H1 (cell line): ENCODE data around the gene TCN2. TPM values are rescaled to one million over a fixed set of nuclear protein-coding genes. Genes with fewer than 3 reads are reported as not detected.
"Not testable (repeated sequence)": the region's sequence is repeated elsewhere in the genome, so short reads cannot be mapped to it uniquely, and the experiment has no call there.

ENCODE experiments used
- CTCF ChIA-PET: fragments of 300-600 bp; sonication (Branson Sonifier 250); formaldehyde crosslinking; loops from one replicate; lab custom pipeline; 2021; ENCODE audit not compliant: partially characterized antibody; lab: Charles Lee
- POLR2A ChIA-PET: fragments of 300-600 bp; sonication (Branson Sonifier 250); formaldehyde crosslinking; loops from one replicate; lab custom pipeline; 2021; ENCODE audit warnings: inconsistent platforms; ENCODE audit not compliant: partially characterized antibody; lab: Charles Lee
- DNase-seq, 2 experiments: peaks; one replicate each; pipeline versions ENCODE4 v3.0.0 to v3.0.0-alpha.2; 2010 to 2022; ENCODE audit warnings: low spot score in 2 of 2, low read depth in 1 of 2, mixed read lengths in 1 of 2
- FAIRE-seq: peaks from 2 replicates; lab custom pipeline; 2011; peaks lifted over from hg19 to GRCh38; lab: Jason Lieb, UNC
- H2AFZ ChIP-seq: 2 replicates; pipeline ENCODE4 v1.8.1; 2012; ENCODE audit warnings: low read length, inconsistent platforms
- H2AK5ac ChIP-seq: 2 replicates; pipeline ENCODE4 v1.6.1; 2013; ENCODE audit warnings: low read depth, low read length
- H2BK120ac ChIP-seq: replicated peaks from 2 replicates; pipeline ENCODE3; 2013; ENCODE audit warnings: low read depth, low read length, inconsistent platforms
- H2BK12ac ChIP-seq: 2 replicates; pipeline ENCODE4 v1.6.1; 2013; ENCODE audit warnings: low read depth, low read length
- H2BK15ac ChIP-seq: 2 replicates; pipeline ENCODE4 v1.6.1; 2013; ENCODE audit warnings: low read length
- H2BK20ac ChIP-seq: 2 replicates; pipeline ENCODE4 v1.6.1; 2013; ENCODE audit warnings: low read length
- H2BK5ac ChIP-seq: 2 replicates; pipeline ENCODE4 v1.6.1; 2013; ENCODE audit warnings: low read depth, low read length
- H3K14ac ChIP-seq: 2 replicates; pipeline ENCODE4 v1.6.1; 2013; ENCODE audit warnings: inconsistent platforms; ENCODE audit not compliant: insufficient read length
- H3K18ac ChIP-seq: 2 replicates; pipeline ENCODE4 v1.6.1; 2013; ENCODE audit warnings: low read length; ENCODE audit errors: extremely low read depth
- H3K23ac ChIP-seq: 2 replicates; pipeline ENCODE4 v1.6.1; 2013; ENCODE audit warnings: inconsistent platforms; ENCODE audit not compliant: insufficient read length
- H3K23me2 ChIP-seq: 2 replicates; pipeline ENCODE4 v1.6.1; 2013; ENCODE audit warnings: low read depth, low read length
- H3K27ac ChIP-seq: 2 replicates; pipeline ENCODE4 v1.6.1; 2011; ENCODE audit warnings: low read depth, low read length, inconsistent platforms
- H3K27me3 ChIP-seq, 4 experiments: replicated peaks in 1 of 4; 1 replicate in 1 of 4; 2 replicates in 3 of 4; pipeline versions ENCODE4 v1.6.1 to v1.8.1; 2011 to 2013; ENCODE audit warnings: low read length in 3 of 4, mild to moderate bottlenecking in 3 of 4, inconsistent platforms in 2 of 4, mixed read lengths in 2 of 4, moderate library complexity in 1 of 4; ENCODE audit not compliant: control insufficient read depth in 3 of 4, insufficient read depth in 3 of 4; ENCODE audit errors: extremely low read depth in 1 of 4
- H3K36me3 ChIP-seq, 4 experiments: 2 replicates each; pipeline versions ENCODE4 v1.6.1 to v1.8.1; 2011 to 2013; ENCODE audit warnings: mild to moderate bottlenecking in 4 of 4, low read length in 3 of 4, moderate library complexity in 2 of 4, control low read depth in 1 of 4, inconsistent platforms in 1 of 4; ENCODE audit not compliant: insufficient read depth in 4 of 4, control insufficient read depth in 2 of 4
- H3K4ac ChIP-seq: replicated peaks from 2 replicates; pipeline ENCODE3; 2013; ENCODE audit warnings: low read length, low read depth, mixed read lengths, inconsistent platforms; ENCODE audit not compliant: insufficient read length
- H3K4me1 ChIP-seq, 4 experiments: replicated peaks in 1 of 4; 1 replicate in 1 of 4; 2 replicates in 3 of 4; pipeline versions ENCODE4 v1.6.1 to v1.8.1; 2011 to 2013; ENCODE audit warnings: low read length in 3 of 4, inconsistent platforms in 2 of 4, mixed read lengths in 1 of 4; ENCODE audit not compliant: insufficient read depth in 4 of 4, control insufficient read depth in 3 of 4
- H3K4me2 ChIP-seq, 2 experiments: 2 replicates each; pipeline versions ENCODE4 v1.6.1 to v1.8.1; 2011 to 2013; ENCODE audit warnings: low read depth in 2 of 2, low read length in 2 of 2, control low read depth in 1 of 2, inconsistent platforms in 1 of 2, mild to moderate bottlenecking in 1 of 2; ENCODE audit not compliant: insufficient read depth in 1 of 2
- H3K4me3 ChIP-seq, 4 experiments: fragments of 200-600, 300-600 bp in 1 of 4; sonication (generic), shearing (Covaris generic), sonication (Bioruptor Twin) in 1 of 4; 2 replicates each; pipeline versions ENCODE4 v1.5.1 to v1.8.1; 2011 to 2016; ENCODE audit warnings: low read length in 4 of 4, low read depth in 3 of 4, control low read depth in 2 of 4, inconsistent platforms in 2 of 4, mild to moderate bottlenecking in 2 of 4, mixed read lengths in 1 of 4, moderate library complexity in 1 of 4; ENCODE audit not compliant: insufficient read depth in 2 of 4; ENCODE audit errors: extremely low read depth in 1 of 4
- H3K56ac ChIP-seq: replicated peaks from 2 replicates; pipeline ENCODE3; 2013; ENCODE audit warnings: low read depth, mild to moderate bottlenecking, mixed read lengths, low read length, inconsistent platforms; ENCODE audit not compliant: insufficient read length
- H3K79me1 ChIP-seq: 2 replicates; pipeline ENCODE4 v1.6.1; 2013; ENCODE audit warnings: low read depth, low read length, control low read depth
- H3K79me2 ChIP-seq, 2 experiments: 2 replicates each; pipeline versions ENCODE4 v1.6.1 to v1.8.1; 2012 to 2013; ENCODE audit warnings: low read length in 2 of 2, mild to moderate bottlenecking in 2 of 2, inconsistent platforms in 1 of 2; ENCODE audit not compliant: insufficient read depth in 2 of 2, control insufficient read depth in 1 of 2
- H3K9ac ChIP-seq, 4 experiments: replicated peaks in 1 of 4; 1 replicate in 1 of 4; 2 replicates in 3 of 4; pipeline versions ENCODE4 v1.6.1 to v1.8.1; 2011 to 2013; ENCODE audit warnings: low read depth in 3 of 4, low read length in 3 of 4, control low read depth in 2 of 4, mild to moderate bottlenecking in 2 of 4, moderate library complexity in 2 of 4, inconsistent platforms in 1 of 4; ENCODE audit errors: extremely low read depth in 1 of 4
- H3K9me3 ChIP-seq, 2 experiments: 2 replicates each; pipeline versions ENCODE4 v1.6.1 to v1.8.1; 2012 to 2013; ENCODE audit warnings: mild to moderate bottlenecking in 2 of 2, moderate library complexity in 2 of 2, control low read depth in 1 of 2, inconsistent platforms in 1 of 2, low read depth in 1 of 2, low read length in 1 of 2, mixed read lengths in 1 of 2; ENCODE audit not compliant: insufficient read depth in 2 of 2
- H4K20me1 ChIP-seq, 2 experiments: replicated peaks in 1 of 2; 2 replicates each; pipeline versions ENCODE3 to v1.8.1; 2011 to 2013; ENCODE audit warnings: inconsistent platforms in 2 of 2, low read length in 2 of 2, mild to moderate bottlenecking in 1 of 2; ENCODE audit not compliant: insufficient read depth in 2 of 2, control insufficient read depth in 1 of 2
- H4K5ac ChIP-seq: 2 replicates; pipeline ENCODE4 v1.6.1; 2013; ENCODE audit warnings: low read length, low read depth, mixed read lengths, inconsistent platforms; ENCODE audit not compliant: insufficient read length
- H4K8ac ChIP-seq: 2 replicates; pipeline ENCODE4 v1.8.0; 2013; ENCODE audit warnings: mild to moderate bottlenecking, moderate library complexity, low read length, inconsistent platforms; ENCODE audit not compliant: insufficient read depth; ENCODE audit errors: extremely low read depth
- H4K91ac ChIP-seq: replicated peaks from 2 replicates; pipeline ENCODE3; 2013; ENCODE audit warnings: low read length, mixed read lengths, inconsistent platforms; ENCODE audit not compliant: insufficient read length
- WGBS, 2 experiments: shearing (Covaris generic) in 1 of 2; methylation state at CpG; one replicate each; pipeline versions ENCODE4 v1.1.6 to v1.1.7; 2013 to 2015; ENCODE audit warnings: low lambda C conversion rate in 2 of 2, mixed read lengths in 2 of 2, inconsistent platforms in 1 of 2, low coverage in 1 of 2, missing lambda C conversion rate in 1 of 2; ENCODE audit not compliant: insufficient replicate concordance in 2 of 2, insufficient coverage in 1 of 2, insufficient read length in 1 of 2; ENCODE audit errors: extremely low coverage in 1 of 2, missing lambda C conversion rate in 1 of 2; 5-methylcytosine and 5-hydroxymethylcytosine counted together
- polyA plus RNA-seq, 7 experiments: library from polyadenylated mRNA; depleted of rRNA in 3 of 7; stranded (reverse) in 5 of 7; unstranded in 2 of 7; fragments of >200 nt in 5 of 7; fragments of 200-250 nt in 2 of 7; gene quantifications; 1 replicate in 5 of 7; 2 replicates in 1 of 7; 4 replicates in 1 of 7; pipeline versions ENCODE4 v1.2.1 to v1.2.3, GENCODE V29; 2011 to 2013; ENCODE audit warnings: missing spikeins in 2 of 7, mixed read lengths in 2 of 7
- total RNA-seq: library from RNA; stranded (reverse); fragmentation: NEBNext Ultra II Directional; extraction: Animal tissue kit (Norgen Biotek cat#: 25700); gene quantifications from 2 replicates; pipeline ENCODE4 v1.2.1, GENCODE V29; 2021

TCN2 gene
- total and polyA plus RNA-seq, 2 of the 8 experiments (the other 6 are each of a cell fraction or from before 2014, with no cell fraction given) = 30.0 to 87.8 TPM

GRCh38 chr22:30567277-30567676 lies 39.7 kb upstream of the TCN2 start:
- not testable (repeated sequence) for H3K23me2 ChIP-seq, H3K18ac ChIP-seq, H3K9ac ChIP-seq, H2AK5ac ChIP-seq, FAIRE-seq, H3K27ac ChIP-seq, H3K14ac ChIP-seq, H3K4ac ChIP-seq, H4K20me1 ChIP-seq, H2AFZ ChIP-seq, H2BK12ac ChIP-seq, H2BK15ac ChIP-seq, H4K5ac ChIP-seq, H2BK5ac ChIP-seq, H3K4me2 ChIP-seq, H3K4me1 ChIP-seq, H3K27me3 ChIP-seq, H4K8ac ChIP-seq, H2BK120ac ChIP-seq, H3K79me1 ChIP-seq, H3K23ac ChIP-seq, H3K4me3 ChIP-seq, H3K36me3 ChIP-seq, H3K79me2 ChIP-seq, DNase-seq, H4K91ac ChIP-seq, H2BK20ac ChIP-seq, H3K9me3 ChIP-seq, H3K56ac ChIP-seq
- POLR2A ChIA-PET = interaction anchor here (1.4 kb wide), 1 partner anchor 24 kb away, joined by 4 read pairs; no protein-coding TSS in a partner anchor
- WGBS, 2 experiments = 98% methylated on average over 6 of the region's 6 CpGs; no CpG with 5 or more reads in 1 of the 2 experiments
- CTCF ChIA-PET = interaction anchor here (1.1 to 1.5 kb wide), 3 partner anchors 39 to 122 kb away, joined by 3 to 4 read pairs (median 3); partner anchors contain the start of gene TCN2
